ENCODE results near the gene SLC24A3.

DNA sequence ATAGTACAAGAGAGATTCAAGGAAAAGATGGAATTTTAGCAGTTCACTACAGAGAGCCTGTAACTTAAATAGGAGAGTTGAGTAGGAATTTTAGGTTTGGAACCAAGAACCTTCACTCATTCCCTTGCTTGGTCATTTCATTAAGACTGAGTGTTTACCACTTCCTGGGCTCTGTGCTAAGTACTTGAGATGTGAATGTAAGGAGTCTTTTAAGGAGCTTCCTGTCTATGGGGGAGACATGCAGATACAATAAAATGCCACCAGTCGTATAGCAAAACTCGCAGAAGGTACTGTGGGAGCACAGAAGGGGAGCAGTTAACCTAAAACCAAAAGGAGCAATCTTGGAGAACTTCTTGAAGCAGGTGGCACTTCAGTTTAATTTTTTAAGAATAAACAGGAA lies 204.2 kb downstream of the SLC24A3 start:
- TF ChIP-seq, protein P1, sequence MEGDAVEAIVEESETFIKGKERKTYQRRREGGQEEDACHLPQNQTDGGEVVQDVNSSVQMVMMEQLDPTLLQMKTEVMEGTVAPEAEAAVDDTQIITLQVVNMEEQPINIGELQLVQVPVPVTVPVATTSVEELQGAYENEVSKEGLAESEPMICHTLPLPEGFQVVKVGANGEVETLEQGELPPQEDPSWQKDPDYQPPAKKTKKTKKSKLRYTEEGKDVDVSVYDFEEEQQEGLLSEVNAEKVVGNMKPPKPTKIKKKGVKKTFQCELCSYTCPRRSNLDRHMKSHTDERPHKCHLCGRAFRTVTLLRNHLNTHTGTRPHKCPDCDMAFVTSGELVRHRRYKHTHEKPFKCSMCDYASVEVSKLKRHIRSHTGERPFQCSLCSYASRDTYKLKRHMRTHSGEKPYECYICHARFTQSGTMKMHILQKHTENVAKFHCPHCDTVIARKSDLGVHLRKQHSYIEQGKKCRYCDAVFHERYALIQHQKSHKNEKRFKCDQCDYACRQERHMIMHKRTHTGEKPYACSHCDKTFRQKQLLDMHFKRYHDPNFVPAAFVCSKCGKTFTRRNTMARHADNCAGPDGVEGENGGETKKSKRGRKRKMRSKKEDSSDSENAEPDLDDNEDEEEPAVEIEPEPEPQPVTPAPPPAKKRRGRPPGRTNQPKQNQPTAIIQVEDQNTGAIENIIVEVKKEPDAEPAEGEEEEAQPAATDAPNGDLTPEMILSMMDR (IDR thresholded peaks at IDR 0.05): no peak
- no peak for TF ChIP-seq ZFX (IDR thresholded peaks at IDR 0.05; ENCODE audit: borderline replicate concordance)
